Breast epithelium (tissue), 4 donors: ENCODE data around the gene MDFI. TPM values are rescaled to one million over a fixed set of nuclear protein-coding genes. Genes with fewer than 3 reads are reported as not detected.
A peak's percentile ranks its signal among the peaks of the same experiment; 100 is the strongest.

Experiments
- DNase-seq, 2 donors: peaks; one replicate each; pipeline ENCODE4 v3.0.0-alpha.2; 2019; ENCODE audit warnings: low spot score in 2 of 2
- H3K27ac ChIP-seq, 2 donors: fragments of 200-600 bp; sonication (generic) in 1 of 2; one replicate each; pipeline ENCODE4 v1.5.1; 2016 to 2019; ENCODE audit warnings: mild to moderate bottlenecking in 1 of 2
- H3K27me3 ChIP-seq, 2 donors: fragments of 200-600 bp; sonication (generic) in 1 of 2; one replicate each; pipeline versions ENCODE4 v1.5.1 to v1.6.0; 2017 to 2019; ENCODE audit warnings: control low read depth in 1 of 2, mild to moderate bottlenecking in 1 of 2
- H3K36me3 ChIP-seq: fragments of 200-600 bp; one replicate; pipeline ENCODE4 v1.5.1; 2019
- H3K4me1 ChIP-seq, 2 donors: fragments of 200-600 bp; sonication (generic); one replicate each; pipeline ENCODE4 v1.5.1; 2016 to 2019; ENCODE audit warnings: control low read depth in 1 of 2
- H3K4me3 ChIP-seq, 3 donors: fragments of 200-600 bp; sonication (generic); 1 replicate in 2 of 3; 2 replicates in 1 of 3; pipeline ENCODE4 v1.5.1; 2016 to 2019; ENCODE audit warnings: mild to moderate bottlenecking in 3 of 3, moderate library complexity in 2 of 3
- H3K9me3 ChIP-seq, 2 donors: fragments of 200-600 bp; sonication (generic) in 1 of 2; one replicate each; pipeline ENCODE4 v1.5.1; 2016 to 2019; ENCODE audit warnings: control low read depth in 1 of 2
- POLR2A ChIP-seq: fragments of 450-650 bp; IDR thresholded peaks from one replicate; pipeline ENCODE4 v1.6.1; 2016; ENCODE audit warnings: antibody characterized with exemption, mild to moderate bottlenecking, moderate library complexity
- POLR2AphosphoS5 ChIP-seq, 3 donors: sonication (generic); formaldehyde crosslinking; IDR thresholded peaks; one replicate each; pipeline ENCODE4 v1.6.1; 2017; ENCODE audit warnings: antibody characterized with exemption in 3 of 3
- intact Hi-C: fragments of 100-400 bp; cut with DNase I; formaldehyde crosslinking; loops from one replicate; pipeline ENCODE4 v1.15.1; 2023; ENCODE audit warnings: low total_unique reads
- total RNA-seq, 3 donors: library from RNA; depleted of rRNA; stranded (reverse); fragments of >200 nt; gene quantifications; one replicate each; pipeline ENCODE4 v1.1.0, GENCODE V29; 2016
- TF ChIP-seq, protein P1 (sequence below), 3 donors: fragments of 450-650 bp; IDR thresholded peaks; one replicate each; pipeline ENCODE4 v1.5.1; 2016 to 2017; ENCODE audit warnings: antibody characterized with exemption in 3 of 3, mild to moderate bottlenecking in 3 of 3, moderate library complexity in 3 of 3

The MDFI gene
- total RNA-seq, 3 donors from 2014 or later: 26.7 to 75.8 (median 36.1) TPM

DNA sequence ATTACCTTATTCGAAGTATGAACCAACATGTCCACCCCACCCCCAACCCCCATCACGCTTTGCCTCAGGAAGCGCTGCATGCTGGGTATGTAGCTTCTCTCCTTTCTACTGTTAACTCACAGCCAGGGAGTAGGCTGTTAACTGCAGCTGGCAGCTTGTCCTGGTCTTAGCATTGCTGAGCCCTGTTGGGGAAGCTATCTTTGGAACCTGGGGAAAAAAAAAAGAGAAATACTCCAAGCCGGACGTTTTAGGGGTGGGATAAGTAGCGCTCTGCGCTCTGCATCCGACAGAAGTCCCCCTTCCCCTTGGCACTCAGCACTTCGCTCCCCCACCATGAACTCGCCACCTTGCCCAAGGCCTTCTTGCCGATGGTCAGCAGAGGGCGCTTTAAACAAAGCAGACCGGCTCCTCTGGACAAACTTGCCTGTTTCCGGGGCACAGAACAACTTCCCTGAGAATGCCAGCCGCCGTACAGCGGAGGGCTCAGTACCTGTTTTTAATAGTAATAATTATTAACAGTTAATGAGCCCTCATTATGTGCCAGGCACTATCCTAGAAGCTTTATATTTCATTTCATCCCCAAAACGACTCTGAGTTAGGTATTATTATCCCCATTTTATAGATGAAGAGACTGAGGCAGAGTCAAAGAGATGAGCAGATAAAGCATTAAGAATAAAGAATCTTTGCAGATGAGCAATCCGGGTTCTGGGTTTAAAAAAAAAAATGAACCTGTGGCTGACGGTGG lies 35.2 kb upstream of the MDFI start:
- intact Hi-C loops: loop anchor here (5.0 kb wide), 1 partner anchor 79 kb away; no protein-coding TSS in a partner anchor
- H3K36me3 ChIP-seq: no peaks in the 10 kb centered on the region
- H3K27me3 ChIP-seq: no peaks in the 10 kb centered on the region
- H3K4me1 ChIP-seq: peaks cover 0 to 6% of the 10 kb centered on the region in 2 donors
- peak overlapping the region in 1 of 3 donors; percentile 15 for H3K4me3 ChIP-seq
- DNase-seq: peak; percentile 66 to 79
- H3K27ac ChIP-seq: no peak overlapping the region
- no peaks in the 10 kb centered on the region for H3K9me3 ChIP-seq
- TF ChIP-seq POLR2A: no peak
- TF ChIP-seq, protein P1, sequence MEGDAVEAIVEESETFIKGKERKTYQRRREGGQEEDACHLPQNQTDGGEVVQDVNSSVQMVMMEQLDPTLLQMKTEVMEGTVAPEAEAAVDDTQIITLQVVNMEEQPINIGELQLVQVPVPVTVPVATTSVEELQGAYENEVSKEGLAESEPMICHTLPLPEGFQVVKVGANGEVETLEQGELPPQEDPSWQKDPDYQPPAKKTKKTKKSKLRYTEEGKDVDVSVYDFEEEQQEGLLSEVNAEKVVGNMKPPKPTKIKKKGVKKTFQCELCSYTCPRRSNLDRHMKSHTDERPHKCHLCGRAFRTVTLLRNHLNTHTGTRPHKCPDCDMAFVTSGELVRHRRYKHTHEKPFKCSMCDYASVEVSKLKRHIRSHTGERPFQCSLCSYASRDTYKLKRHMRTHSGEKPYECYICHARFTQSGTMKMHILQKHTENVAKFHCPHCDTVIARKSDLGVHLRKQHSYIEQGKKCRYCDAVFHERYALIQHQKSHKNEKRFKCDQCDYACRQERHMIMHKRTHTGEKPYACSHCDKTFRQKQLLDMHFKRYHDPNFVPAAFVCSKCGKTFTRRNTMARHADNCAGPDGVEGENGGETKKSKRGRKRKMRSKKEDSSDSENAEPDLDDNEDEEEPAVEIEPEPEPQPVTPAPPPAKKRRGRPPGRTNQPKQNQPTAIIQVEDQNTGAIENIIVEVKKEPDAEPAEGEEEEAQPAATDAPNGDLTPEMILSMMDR (IDR thresholded peaks at IDR 0.05): peak; percentile 71 to 92 (median 83)

- no peak for DNase-seq
- TF ChIP-seq POLR2AphosphoS5 (IDR thresholded peaks at IDR 0.05) (no peak), POLR2A (no peak)
- H3K4me1 ChIP-seq: peaks cover 0 to 6% of the 10 kb centered on the region in 2 donors
- no peak overlapping the region for H3K27ac ChIP-seq
- H3K9me3 ChIP-seq: no peaks in the 10 kb centered on the region
- intact Hi-C loops: loop anchor here (5.0 kb wide), 1 partner anchor 78 kb away; no protein-coding TSS in a partner anchor
- H3K4me3 ChIP-seq: no peak overlapping the region
- H3K36me3 ChIP-seq: no peaks in the 10 kb centered on the region
- H3K27me3 ChIP-seq: no peaks in the 10 kb centered on the region
These were observed 34.3 kb upstream of the MDFI start for GRCh38 chr6:41604006-41604405.

GRCh38 chr6:41605649-41606048 lies 32.6 kb upstream of the MDFI start:
- TF ChIP-seq POLR2A: no peak
- peaks cover 0 to 6% of the 10 kb centered on the region in 2 donors for H3K4me1 ChIP-seq

GRCh38 chr6:41607036-41607435 lies 31.2 kb upstream of the MDFI start:
- Histone ChIP-seq H3K27me3 (no peaks in the 10 kb centered on the region), H3K4me1 (peaks cover 0 to 6% of the 10 kb centered on the region in 2 donors), H3K4me3 (no peak overlapping the region), H3K9me3 (no peaks in the 10 kb centered on the region), H3K36me3 (no peaks in the 10 kb centered on the region), H3K27ac (no peak overlapping the region)
- TF ChIP-seq POLR2AphosphoS5 (IDR thresholded peaks at IDR 0.05): no peak
- TF ChIP-seq, protein P1 (IDR thresholded peaks at IDR 0.05): no peak
- no peak for TF ChIP-seq POLR2A
- intact Hi-C loops: no loop called here
- DNase-seq: no peak

More at GRCh38 chr6:41605649-41606048, 32.6 kb upstream of the MDFI start:
- no peak for DNase-seq
- Histone ChIP-seq H3K9me3 (no peaks in the 10 kb centered on the region), H3K4me3 (no peak overlapping the region), H3K27ac (no peak overlapping the region), H3K36me3 (no peaks in the 10 kb centered on the region), H3K27me3 (no peaks in the 10 kb centered on the region)
- intact Hi-C loops: no loop called here

DNA sequence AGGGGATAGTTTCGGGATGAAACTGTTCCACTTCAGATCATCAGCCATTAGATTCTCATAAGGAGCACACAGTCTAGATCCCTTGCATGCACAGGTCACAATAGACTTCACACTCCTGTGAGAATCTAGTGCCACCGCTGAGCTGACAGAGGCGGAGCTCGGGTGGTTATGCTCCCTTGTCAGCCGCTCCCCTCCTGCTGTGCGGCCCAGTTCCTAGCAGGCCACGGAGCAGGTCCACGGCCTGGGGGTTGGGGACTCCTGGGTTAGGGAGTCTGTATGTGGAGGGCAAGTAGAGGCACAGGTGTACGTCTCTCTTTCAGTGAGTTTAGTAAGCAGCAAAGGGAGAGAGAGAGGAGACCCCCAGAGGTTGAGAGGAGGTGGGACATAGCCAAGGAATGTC lies 30.5 kb upstream of the MDFI start:
- no peaks in the 10 kb centered on the region for H3K36me3 ChIP-seq
- H3K4me3 ChIP-seq: no peak overlapping the region
- intact Hi-C loops: no loop called here
- H3K27ac ChIP-seq: no peak overlapping the region
- DNase-seq: no peak
- H3K27me3 ChIP-seq: no peaks in the 10 kb centered on the region
- H3K4me1 ChIP-seq: peaks cover 0 to 6% of the 10 kb centered on the region in 2 donors
- TF ChIP-seq, protein P1 (IDR thresholded peaks at IDR 0.05): no peak
- TF ChIP-seq POLR2A (no peak), POLR2AphosphoS5 (IDR thresholded peaks at IDR 0.05) (no peak)
- H3K9me3 ChIP-seq: no peaks in the 10 kb centered on the region

- Histone ChIP-seq H3K27ac (no peak overlapping the region), H3K9me3 (no peaks in the 10 kb centered on the region), H3K4me3 (no peak overlapping the region), H3K36me3 (no peaks in the 10 kb centered on the region), H3K27me3 (no peaks in the 10 kb centered on the region), H3K4me1 (no peaks in the 10 kb centered on the region)
- TF ChIP-seq, protein P1 (IDR thresholded peaks at IDR 0.05): no peak
- no peak for TF ChIP-seq POLR2A
- no peak for TF ChIP-seq POLR2AphosphoS5 (IDR thresholded peaks at IDR 0.05)
- intact Hi-C loops: no loop called here
- DNase-seq: no peak
These were observed 29.7 kb upstream of the MDFI start for GRCh38 chr6:41608443-41609151.
